ENCODE measurements around the gene APOL3.
A peak's percentile ranks its signal among the peaks of the same experiment; 100 is the strongest.
"Not testable (repeated sequence)": the region's sequence is repeated elsewhere in the genome, so short reads cannot be mapped to it uniquely, and the experiment has no call there.

APOL3 gene

DNA sequence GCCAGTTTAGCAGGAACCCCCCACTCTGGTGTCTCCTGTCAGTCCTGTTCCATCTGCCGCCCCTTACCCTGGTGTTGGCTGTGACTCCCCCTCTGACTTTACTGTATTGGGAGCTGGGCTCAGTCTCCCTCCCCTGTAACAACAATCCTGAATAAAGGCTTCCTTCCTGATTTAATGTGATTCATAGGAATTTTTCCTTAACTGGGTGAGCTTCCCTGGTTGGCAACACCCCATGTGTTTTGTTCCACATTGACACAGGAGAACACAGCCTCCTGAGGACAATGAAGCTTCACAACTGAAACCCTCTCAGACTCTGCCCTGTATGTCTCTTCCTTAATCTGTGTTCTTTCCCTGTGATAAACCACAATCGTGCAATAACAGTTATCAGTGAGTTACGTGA is 32.6 kb upstream of the APOL3 start:
- DNase-seq (ENCODE audit: low spot score), result no peak

DNA sequence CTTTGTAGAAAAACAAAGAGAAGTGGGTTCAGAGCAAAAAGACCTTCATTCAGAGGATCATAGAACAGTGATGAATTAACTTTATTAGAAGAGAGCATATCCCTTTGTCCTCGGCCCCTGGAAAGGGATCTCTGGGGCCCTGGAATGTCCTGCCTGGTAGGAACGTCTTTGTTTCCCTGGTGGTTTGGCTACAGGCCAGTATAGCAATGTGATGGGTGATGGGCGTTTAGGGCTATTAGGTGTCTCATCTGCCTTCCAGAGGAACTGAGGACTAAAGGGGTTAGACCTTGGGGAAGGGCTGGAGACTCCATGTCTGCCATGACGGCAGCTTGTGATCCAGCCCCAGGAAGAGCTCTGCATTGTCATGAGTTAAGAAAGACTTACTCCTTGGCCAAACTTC is 32.0 kb upstream of the APOL3 start:
- DNase-seq (ENCODE audit: low spot score), result peak; percentile 48

DNA sequence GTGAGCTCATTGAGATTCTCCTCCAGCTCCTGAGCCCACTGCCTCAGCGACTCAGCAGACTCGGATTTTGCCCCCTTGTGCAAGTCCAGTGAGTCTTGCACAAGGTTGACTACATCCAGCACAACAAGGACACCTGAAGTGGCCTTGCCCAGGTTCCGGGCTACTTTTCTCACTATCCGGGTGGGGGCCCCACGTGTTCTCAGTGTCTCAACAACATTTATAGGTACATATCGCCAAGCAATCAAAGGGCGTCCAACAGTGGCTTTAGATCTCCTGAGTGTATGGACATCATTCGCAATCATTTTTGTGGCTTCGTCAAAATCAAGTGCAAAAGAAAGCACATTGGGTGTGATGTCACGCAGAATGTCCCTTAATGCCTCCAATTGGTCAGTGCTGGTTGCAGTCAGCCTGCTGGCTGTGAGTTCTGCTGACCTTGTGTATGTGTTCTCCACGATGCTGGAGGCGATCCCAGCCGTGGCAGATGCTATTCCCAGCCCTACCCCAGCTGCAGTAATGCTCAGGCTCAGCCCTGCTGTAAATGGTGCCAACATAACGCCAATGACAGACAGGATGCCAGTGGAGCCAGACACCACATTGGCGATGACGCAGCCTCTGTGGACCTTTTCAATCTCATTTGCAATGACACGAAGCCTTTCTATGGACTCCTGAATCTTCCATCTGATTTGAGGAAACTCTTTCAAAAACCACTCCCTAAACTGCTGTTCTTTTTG is 30.7 kb upstream of the APOL3 start:
- DNase-seq (ENCODE audit: low spot score), result peak; percentile 66

DNA sequence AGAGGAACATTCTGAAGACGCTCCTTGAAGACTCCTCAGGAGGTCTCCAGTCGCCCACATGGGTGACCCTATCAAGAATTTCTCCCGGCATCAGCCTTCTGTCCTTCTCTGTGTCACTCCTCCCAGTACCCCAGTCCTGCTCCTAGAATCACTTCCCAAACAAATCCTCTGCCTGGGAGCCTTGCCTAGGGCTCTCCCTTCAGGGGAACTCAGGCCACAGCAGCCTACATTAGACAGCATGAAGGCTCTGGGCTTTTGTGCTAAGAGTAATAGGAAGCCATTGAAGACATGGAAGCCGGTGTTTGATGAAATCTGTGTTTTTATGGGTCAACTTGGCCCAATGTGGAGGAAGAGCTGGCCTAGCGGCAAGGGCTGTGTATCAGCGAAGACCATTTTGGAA is 27.3 kb upstream of the APOL3 start:
- not testable (repeated sequence) for DNase-seq (ENCODE audit: low spot score)

DNA sequence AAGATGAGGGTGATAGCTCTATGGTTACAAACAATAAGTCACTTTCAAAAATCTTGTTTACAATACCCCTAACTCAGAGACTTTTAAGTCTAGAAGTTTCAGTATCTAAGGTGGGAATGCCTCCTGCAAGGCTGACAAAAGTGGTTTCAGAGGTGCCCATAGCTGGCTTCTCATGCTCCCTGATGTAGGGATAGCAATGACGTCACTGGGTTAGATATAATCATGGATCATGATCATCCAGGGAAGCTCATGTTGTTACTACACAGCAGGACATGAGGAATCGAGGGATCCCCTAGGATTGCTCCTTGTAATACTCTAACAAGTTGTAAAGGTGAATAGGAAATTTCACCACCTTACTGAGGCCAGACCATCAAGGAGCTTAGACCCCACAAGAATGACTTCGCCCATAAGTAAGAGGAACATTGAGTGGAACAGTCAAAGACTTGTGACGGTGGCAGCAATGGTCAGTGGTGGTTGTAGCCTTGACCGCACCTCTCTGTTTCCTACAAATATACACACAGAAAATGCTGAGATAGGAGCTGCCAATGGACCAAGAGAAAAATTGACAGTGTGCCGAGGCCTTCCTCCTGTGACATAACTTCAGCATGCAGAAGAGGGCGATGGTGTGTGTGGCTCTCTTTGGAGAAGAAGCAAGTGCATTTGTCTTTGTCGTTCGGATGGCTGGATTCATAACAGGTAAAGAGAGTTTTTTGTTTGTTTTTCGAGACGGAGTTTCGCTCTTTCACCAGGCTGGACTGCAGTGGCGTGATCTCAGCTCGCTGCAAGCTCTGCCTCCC is 25.5 kb upstream of the APOL3 start:
- DNase-seq (ENCODE audit: low spot score), result peak; percentile 17

DNA sequence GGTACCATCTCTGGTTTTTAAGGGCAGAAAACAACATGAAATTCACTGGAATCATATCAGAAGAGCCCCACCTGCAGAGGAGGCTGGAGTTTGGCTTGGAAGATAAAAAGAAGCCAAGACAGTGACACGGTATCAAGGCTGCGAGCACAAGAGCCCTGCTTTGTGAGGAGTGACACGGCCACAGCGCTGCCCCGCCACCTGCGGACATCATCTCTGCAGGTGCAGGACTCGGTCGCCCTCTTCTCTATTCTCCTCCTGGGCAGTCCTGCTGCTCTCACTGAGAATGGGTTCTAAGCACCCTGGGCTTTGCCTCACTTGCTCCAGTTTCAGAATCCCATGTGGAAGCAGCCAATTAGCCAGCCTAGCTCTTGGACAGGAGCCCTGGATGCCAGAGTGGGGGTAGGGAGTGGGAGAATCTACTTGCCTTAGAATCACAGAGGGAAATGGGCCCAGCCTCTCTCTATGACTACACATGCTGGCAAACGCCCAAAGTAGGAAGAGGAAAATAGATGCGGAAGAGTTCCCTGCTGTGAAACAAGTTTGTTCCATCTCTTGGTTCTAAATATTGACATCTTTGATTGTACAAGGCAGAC is 24.0 kb upstream of the APOL3 start:
- DNase-seq (ENCODE audit: low spot score), result peak; percentile 55

DNA sequence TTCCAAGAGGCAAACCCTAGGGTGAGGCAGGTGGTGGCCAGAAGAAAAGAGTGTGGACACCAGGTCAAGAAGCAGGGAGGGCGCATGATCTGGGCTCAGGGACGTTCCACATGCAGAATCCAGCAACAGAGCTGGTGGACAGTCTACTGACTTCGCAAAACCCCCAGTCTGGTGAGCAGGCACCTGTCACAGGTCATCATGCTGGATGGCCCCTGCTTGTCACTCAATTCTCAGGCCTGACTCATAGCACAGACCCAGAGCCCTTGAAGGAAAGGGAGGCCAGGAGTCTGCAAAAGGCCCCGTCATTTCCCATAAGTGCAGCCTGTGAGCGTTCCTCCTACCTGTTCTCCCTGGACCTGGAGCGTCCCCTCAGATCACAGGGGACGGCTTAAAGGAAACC is 22.9 kb upstream of the APOL3 start:
- DNase-seq (ENCODE audit: low spot score), result peak; percentile 47

DNA sequence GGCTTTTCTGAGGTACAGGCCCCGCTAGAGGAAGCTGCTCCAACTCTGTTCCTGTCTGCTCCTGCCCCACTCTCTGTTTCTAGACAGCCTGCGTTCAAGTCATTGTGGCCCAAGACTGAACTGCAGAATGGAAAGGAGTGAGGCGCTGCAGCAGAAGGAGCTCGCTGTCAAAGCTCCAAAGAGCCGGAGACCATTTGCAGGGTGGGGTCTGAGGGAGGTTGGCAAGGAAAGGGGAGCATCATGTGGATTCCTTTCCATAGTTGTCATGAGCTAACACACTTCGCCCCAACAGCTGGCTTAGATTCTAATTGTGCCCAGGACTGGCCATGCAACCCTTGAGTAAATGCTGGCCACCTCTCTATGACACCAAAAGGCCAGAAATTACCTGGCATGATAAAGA is 22.3 kb upstream of the APOL3 start:
- DNase-seq (ENCODE audit: low spot score), result no peak

DNA sequence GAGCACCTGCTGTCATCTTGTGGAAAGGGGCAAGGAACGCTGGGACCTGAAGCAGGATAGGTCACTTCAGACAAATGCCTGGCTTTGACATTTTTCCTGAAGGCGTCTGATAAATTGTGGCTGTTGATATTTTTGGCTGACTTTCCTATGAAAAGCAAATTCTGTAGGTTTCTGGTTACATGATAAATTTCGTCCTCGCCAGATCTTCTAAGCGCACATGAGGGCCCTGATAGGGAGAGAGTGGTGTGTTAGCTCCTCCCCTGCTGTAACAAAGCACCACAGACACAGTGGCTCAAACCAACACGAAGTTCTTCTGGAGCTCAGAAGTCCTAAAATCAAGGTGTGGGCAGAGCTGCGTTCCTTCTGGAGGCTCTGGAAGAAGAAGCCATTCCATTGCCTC is 21.5 kb upstream of the APOL3 start:
- DNase-seq (ENCODE audit: low spot score), result no peak

DNA sequence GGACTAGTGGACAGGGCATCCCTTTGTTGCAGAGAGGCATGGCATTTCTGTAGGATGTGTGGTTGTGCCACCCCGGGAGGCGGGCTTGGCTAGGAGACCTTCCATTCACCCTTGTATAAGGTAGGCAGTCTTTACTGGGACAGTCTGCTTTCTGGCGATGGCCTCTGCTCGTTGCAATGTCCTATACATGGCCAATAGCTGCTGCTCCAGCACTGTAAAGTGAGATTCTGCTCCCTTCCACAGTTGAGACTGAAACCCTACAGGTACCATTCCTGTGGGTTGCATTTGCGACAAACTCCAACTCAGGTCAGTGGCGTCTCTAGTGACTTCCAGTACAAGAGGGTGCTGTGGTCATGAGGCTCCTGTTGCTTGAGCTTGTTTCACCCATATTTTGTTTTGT is 20.4 kb upstream of the APOL3 start:
- peak; percentile 46 for DNase-seq (ENCODE audit: low spot score)

DNA sequence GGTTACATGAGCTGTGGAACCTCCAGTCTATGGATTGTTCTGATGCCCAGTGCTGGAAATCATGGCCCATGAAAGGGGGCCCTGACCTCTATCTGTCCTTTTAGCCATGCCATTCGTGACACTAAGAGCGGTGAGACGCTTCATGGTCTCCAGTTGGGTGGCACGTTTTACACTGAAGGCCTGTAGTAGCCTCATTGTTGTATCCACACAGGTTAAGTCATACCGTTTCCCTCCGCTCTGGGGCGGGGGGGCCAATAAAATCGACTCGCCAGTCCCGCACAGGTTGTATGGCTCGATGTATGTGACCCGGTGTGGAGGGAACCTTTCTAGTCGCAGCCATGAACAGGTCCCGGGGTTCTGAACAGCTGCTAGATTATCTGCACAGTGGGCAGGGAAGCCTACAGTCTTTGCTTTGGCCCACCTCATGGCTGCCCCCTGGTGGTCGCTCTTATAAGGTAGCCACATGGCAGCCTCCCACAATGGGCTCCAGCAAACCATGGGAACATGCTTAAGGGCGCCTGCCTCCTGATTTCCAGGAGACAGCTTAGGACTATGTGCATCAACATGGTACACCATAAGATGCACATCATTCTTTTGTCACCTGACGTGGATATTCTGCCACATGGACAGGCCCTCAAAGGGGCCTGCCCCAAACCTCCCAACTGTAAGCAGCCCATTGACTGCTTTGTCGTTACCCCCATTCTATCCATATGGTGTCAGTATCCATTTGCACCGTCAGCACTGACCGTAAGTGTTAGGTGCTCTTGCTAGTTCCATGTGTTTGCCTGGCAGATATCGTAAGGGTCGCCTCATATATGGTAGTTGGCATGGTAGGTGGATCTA is 19.7 kb upstream of the APOL3 start:
- DNase-seq (ENCODE audit: low spot score), result peak; percentile 72

DNA sequence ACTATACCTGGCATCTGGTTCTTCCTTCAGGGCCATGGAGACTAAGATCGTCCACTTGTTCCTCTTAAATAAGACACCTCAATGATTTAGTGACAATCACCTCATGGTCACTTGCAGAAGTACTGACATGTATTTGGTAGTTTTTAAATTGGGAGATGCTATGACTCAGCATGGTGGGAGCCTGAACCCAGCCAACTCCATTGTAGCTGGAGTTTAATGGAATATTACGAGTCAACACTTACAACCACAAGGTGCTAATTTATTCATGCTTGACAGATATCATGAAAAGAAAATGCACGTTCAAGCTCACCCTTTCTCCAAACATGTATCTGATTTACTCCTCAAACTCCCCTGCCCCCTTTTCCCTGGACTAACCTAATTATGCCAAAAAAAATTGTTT is 16.6 kb upstream of the APOL3 start:
- peak; percentile 15 for DNase-seq (ENCODE audit: low spot score)

DNA sequence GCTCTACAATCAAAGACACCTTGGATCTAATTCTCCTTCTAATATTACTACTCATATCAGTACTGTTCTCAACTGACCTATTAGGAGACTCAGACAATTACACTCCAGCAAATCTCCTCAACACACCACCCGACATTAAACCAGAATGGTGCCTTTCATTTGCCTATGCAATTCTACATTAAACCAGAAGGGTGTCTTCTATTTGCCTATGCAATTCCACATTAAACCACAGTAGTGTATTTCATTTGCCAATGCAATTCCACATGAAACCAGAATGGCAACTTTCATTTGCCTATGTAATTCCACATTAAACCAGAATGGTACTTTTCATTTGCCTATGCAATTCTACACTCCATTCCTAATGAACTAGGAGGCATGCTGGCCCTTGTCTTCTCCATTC is 15.3 kb upstream of the APOL3 start:
- no peak for DNase-seq (ENCODE audit: low spot score)

DNA sequence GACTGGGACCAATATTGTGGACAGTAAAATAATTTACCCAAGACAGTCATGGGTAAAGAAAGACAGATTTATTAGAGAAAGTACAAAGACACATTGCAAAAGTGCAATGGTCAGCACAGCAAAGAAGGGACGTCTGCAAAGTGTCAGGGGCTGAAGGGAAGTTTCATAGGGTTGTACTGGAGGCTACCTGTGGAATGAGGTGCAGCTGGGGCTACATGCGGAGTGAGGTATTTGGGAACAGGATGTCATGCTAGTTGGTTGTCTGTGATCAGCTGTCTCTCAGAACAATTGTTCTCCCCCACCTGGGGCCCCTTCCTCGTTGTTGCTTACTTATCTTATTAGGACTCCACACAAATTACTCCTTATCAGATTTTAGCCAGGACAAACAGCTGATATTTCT is 11.4 kb upstream of the APOL3 start:
- no peak for DNase-seq (ENCODE audit: low spot score)

DNA sequence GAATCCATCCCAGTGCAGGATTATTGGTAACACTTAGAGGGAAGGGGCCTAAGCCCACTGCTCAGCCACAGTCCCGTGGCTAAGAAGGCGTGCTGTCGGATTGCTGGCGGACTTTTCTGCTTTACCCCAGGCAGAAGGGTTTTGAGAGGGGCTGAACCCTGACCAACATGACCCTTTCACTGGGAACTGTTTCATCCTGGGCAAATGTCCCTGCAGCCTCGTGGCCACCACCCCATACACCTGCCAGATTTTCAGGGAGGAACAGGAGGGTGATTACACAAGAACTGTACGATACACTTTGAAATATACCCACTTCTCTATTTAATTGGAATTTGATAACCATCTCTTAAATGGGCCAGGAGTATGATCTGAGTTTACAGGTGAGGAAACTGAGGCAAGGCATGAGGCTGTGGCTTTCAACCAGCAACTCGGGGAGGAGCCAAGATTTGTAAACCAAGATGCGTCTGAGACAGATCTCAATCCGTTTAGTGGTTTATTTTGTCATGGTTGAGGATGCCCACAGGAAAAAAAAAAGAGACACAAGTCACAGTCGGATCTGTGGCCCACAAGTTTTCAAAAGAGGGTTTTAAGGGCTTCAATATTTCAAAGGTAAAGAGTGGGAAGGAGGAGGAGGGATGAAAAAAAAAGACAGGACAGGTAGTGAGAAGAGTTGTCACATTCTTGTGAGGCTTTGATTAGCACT is 6.1 kb upstream of the APOL3 start:
- no peak for DNase-seq (ENCODE audit: low spot score)

DNA sequence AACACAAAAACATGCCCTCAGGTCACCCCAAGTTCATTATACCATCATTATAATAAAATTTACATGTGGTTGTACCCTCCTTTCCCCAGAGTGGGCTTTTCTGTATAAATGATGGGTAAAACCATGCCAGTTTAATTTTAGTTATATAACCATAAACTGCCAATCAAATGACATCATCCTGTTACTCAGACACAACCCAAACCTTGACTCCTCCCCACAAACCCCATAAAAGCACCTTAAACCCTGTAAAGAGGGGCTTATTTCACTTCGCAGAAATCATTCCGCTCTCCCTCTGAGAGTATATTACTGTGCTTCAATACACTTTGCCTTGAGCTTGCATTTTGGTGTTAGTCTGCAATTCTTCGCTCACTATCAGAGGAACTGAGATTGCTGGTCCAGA is 5.5 kb upstream of the APOL3 start:
- no peak for DNase-seq (ENCODE audit: low spot score)

DNA sequence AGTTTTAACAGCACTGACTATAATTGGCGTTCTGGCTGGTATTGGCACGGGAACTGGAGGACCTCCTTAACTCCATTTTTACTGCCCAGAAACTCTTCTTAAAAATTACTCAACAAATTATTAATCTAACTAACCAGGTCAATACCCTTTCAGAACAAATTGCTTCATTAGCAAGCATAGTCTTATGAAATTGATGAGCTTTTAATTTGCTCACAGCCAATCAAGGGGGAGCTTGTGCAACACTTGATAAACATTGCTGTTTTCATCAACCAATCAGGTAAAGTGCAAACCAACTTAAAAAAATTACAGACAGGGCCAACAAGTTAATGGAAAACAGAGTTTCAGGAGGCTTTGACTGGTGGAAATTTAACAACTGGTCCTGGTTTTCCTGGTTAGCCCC is 4.6 kb upstream of the APOL3 start:
- DNase-seq (ENCODE audit: low spot score), result no peak

DNA sequence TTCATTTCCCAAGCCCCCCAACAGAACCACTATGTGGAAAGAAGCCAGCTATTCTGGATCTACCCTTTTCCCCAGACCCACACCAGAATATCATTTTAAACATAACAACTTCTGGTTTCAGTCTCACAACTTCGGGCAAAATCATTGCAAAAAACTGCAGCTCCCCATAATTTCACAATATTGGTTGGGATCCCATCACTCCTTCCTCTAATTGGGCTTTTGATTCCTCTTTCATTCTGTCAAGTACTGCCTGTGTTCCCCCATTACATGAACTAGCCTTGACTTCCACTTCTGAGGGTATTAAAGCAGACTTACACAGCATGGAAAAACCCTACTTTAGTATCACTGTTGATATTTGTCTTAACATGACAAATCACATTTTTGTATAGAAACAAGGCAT is 4.1 kb upstream of the APOL3 start:
- DNase-seq (ENCODE audit: low spot score), result no peak

DNA sequence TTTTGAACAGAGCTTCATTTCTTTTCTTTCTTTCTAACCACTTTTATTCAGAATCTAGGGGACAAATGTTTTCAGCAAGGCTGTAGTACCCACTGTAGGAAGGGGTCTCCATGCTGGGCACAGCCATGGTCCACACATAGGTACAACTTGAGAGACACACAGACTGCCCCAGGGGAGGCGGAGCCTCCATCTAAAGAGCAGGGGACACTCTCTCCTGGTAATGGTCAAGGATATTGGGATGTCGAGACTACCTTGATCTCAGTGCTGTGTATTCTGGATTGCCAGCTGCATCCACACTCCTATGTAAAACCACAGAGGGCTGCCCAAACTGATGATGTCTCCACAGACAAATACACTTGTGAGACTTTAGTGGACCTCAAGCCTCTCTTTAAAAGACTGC is 2.9 kb upstream of the APOL3 start:
- no peak for DNase-seq (ENCODE audit: low spot score)

DNA sequence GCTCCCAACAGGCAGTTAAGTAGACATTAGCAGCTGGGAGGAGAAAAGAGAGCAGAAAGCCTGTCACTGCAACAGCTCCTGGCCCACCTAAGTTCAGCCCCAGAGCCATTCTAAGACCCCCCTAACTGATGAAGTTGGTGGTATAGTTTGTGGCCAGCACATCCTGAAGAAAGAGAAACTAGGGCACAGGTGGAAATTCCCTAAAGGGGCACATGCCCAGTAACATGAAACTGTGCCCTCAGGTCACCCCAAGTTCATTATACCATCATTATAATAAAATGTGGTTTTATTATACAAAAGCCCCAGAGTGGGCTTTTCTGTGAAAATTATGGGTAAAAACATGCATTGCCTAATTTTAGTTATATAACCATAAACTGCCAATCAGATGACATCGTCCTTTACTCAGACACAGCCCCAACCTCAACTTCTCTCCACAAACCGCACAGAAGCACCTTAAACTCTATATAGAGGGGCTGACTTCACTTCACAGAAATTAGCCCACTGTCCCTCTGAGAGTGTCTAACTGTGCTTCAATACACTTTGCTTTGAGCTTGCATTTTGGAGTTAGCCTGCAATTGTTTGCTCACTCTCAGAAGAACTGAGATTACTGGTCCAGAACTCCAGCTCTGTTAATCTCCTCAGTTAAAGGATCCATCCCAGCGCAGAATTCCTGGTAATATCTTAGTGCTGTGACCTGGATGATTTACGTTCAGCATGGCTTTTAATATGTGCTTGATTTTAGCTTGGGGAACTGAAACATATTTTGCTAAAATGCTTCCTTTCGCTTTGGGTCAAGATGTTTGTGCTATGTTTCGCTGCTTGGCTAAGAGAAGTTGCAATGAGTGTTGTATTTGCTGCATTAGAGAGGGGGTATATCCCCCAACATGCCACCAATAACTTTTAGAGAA is 1.8 kb upstream of the APOL3 start:
- no peak for DNase-seq (ENCODE audit: low spot score)

DNA sequence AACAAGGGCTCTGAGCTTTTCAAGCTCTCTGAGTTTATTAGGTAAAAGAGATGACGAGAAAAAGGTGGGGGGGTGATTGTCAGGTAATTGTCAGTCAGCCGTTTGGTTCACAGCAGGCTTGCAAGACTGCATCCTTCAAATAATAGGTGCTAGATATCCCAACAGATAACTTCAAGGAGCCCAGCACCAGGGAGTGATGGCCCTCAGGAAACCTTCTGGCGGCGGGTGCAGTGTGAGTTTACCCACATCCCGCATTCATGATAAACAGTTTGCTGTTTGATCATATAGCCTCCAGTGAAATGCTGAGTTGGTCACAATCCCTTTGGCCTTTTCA is 1.2 kb upstream of the APOL3 start:
- DNase-seq (ENCODE audit: low spot score), result not testable (repeated sequence)
